H9 (cell line): ENCODE measurements around the gene NACC2. TPM values are rescaled to one million over a fixed set of nuclear protein-coding genes. Genes with fewer than 3 reads are reported as not detected.
A peak's percentile ranks its signal among the peaks of the same experiment; 100 is the strongest.

Experiments
- DNase-seq: peaks from one replicate; pipeline ENCODE4 v3.0.0-alpha.2; 2017
- H2AFZ ChIP-seq: one replicate; pipeline ENCODE4 v1.6.1; 2013; ENCODE audit warnings: mild to moderate bottlenecking, low read length, control low read depth, moderate library complexity
- H2AK5ac ChIP-seq: 2 replicates; pipeline ENCODE4 v1.6.1; 2013; ENCODE audit warnings: low read length, control low read depth, mixed read lengths; ENCODE audit not compliant: insufficient read length
- H2BK120ac ChIP-seq: one replicate; pipeline ENCODE4 v1.6.1; 2013; ENCODE audit warnings: low read depth, mild to moderate bottlenecking, low read length, control low read depth, inconsistent platforms; ENCODE audit not compliant: poor library complexity, severe bottlenecking
- H2BK12ac ChIP-seq: 2 replicates; pipeline ENCODE4 v1.6.1; 2013; ENCODE audit warnings: low read length, control low read depth, mixed read lengths, low read depth; ENCODE audit not compliant: insufficient read length
- H2BK15ac ChIP-seq: 2 replicates; pipeline ENCODE4 v1.6.1; 2013; ENCODE audit warnings: low read depth, low read length, control low read depth
- H2BK20ac ChIP-seq: one replicate; pipeline ENCODE4 v1.6.1; 2013; ENCODE audit warnings: low read depth, mild to moderate bottlenecking, low read length, control low read depth, inconsistent platforms; ENCODE audit not compliant: poor library complexity, severe bottlenecking
- H2BK5ac ChIP-seq: 2 replicates; pipeline ENCODE4 v1.6.1; 2013; ENCODE audit warnings: low read length, control low read depth, mixed read lengths; ENCODE audit not compliant: insufficient read length
- H3K14ac ChIP-seq: 2 replicates; pipeline ENCODE4 v1.6.1; 2013; ENCODE audit warnings: low read length, control low read depth; ENCODE audit not compliant: insufficient read depth
- H3K18ac ChIP-seq: 2 replicates; pipeline ENCODE4 v1.6.1; 2013; ENCODE audit warnings: low read depth, mild to moderate bottlenecking, mixed read lengths, low read length, control low read depth; ENCODE audit not compliant: insufficient read length
- H3K23ac ChIP-seq: 2 replicates; pipeline ENCODE4 v1.6.1; 2013; ENCODE audit warnings: low read length, control low read depth, mixed read lengths, low read depth; ENCODE audit not compliant: insufficient read length
- H3K23me2 ChIP-seq: 2 replicates; pipeline ENCODE4 v1.6.1; 2013; ENCODE audit warnings: low read depth, mild to moderate bottlenecking, mixed read lengths, low read length, control low read depth; ENCODE audit not compliant: insufficient read length, poor library complexity, severe bottlenecking
- H3K27ac ChIP-seq: 2 replicates; pipeline ENCODE4 v1.5.1; 2013; ENCODE audit warnings: low read length, control low read depth, mixed read lengths, low read depth; ENCODE audit not compliant: insufficient read length
- H3K27me3 ChIP-seq: 2 replicates; pipeline ENCODE4 v1.6.1; 2013; ENCODE audit warnings: low read length, control low read depth, inconsistent platforms; ENCODE audit not compliant: insufficient read depth
- H3K4ac ChIP-seq: 2 replicates; pipeline ENCODE4 v1.6.1; 2013; ENCODE audit warnings: low read depth, mild to moderate bottlenecking, control low read depth, inconsistent platforms, low read length, moderate library complexity
- H3K4me1 ChIP-seq: 2 replicates; pipeline ENCODE4 v1.6.1; 2013; ENCODE audit warnings: low read length, control low read depth, inconsistent platforms; ENCODE audit not compliant: insufficient read depth
- H3K4me2 ChIP-seq: 2 replicates; pipeline ENCODE4 v1.6.1; 2013; ENCODE audit warnings: low read length, control low read depth, mixed read lengths; ENCODE audit not compliant: insufficient read length, insufficient read depth
- H3K56ac ChIP-seq: 2 replicates; pipeline ENCODE4 v1.6.1; 2013; ENCODE audit warnings: low read depth, mild to moderate bottlenecking, mixed read lengths, low read length, control low read depth; ENCODE audit not compliant: insufficient read length
- H3K79me1 ChIP-seq: 2 replicates; pipeline ENCODE4 v1.6.1; 2013; ENCODE audit warnings: low read depth, mild to moderate bottlenecking, moderate library complexity, low read length, control low read depth, inconsistent platforms; ENCODE audit not compliant: insufficient read depth, poor library complexity, severe bottlenecking
- H3K79me2 ChIP-seq: 2 replicates; pipeline ENCODE4 v1.6.1; 2013; ENCODE audit warnings: low read length, control low read depth, inconsistent platforms; ENCODE audit not compliant: insufficient read depth
- H3K9ac ChIP-seq: 2 replicates; pipeline ENCODE4 v1.6.1; 2013; ENCODE audit warnings: low read length, control low read depth, mixed read lengths; ENCODE audit not compliant: insufficient read length; ENCODE audit errors: extremely low read depth
- H3K9me3 ChIP-seq: one replicate; pipeline ENCODE4 v1.6.1; 2013; ENCODE audit warnings: low read depth, low read length, inconsistent platforms; ENCODE audit not compliant: control insufficient read depth
- H3T11ph ChIP-seq: one replicate; pipeline ENCODE4 v1.6.1; 2013; ENCODE audit warnings: mild to moderate bottlenecking, low read length, control low read depth, inconsistent platforms
- H4K20me1 ChIP-seq: one replicate; pipeline ENCODE4 v1.6.1; 2013; ENCODE audit not compliant: control insufficient read depth, insufficient read length, insufficient read depth
- H4K5ac ChIP-seq: 2 replicates; pipeline ENCODE4 v1.6.1; 2013; ENCODE audit warnings: low read depth, mild to moderate bottlenecking, mixed read lengths, low read length, control low read depth; ENCODE audit not compliant: insufficient read length
- H4K8ac ChIP-seq: replicated peaks from 2 replicates; pipeline ENCODE4 v1.6.1; 2013; ENCODE audit warnings: low read length, control low read depth, mixed read lengths, low read depth; ENCODE audit not compliant: insufficient read length
- H4K91ac ChIP-seq: 2 replicates; pipeline ENCODE4 v1.6.1; 2013; ENCODE audit warnings: low read depth, mild to moderate bottlenecking, moderate library complexity, mixed read lengths, low read length, control low read depth; ENCODE audit not compliant: insufficient read length
- H3K27ac Mint-ChIP-seq, 3 experiments: 2 replicates in 2 of 3; 3 replicates in 1 of 3; pipeline ENCODE4 v1.8.0; 2020 to 2021; ENCODE audit warnings: mixed read lengths in 3 of 3, mild to moderate bottlenecking in 1 of 3, moderate library complexity in 1 of 3
- H3K27me3 Mint-ChIP-seq: 2 replicates; pipeline ENCODE4 v1.8.0; 2021; ENCODE audit warnings: low read depth, mild to moderate bottlenecking, moderate library complexity, mixed read lengths
- H3K36me3 Mint-ChIP-seq, 3 experiments: 2 replicates in 2 of 3; 3 replicates in 1 of 3; pipeline ENCODE4 v1.8.0; 2020 to 2021; ENCODE audit warnings: low read depth in 3 of 3, mixed read lengths in 3 of 3; ENCODE audit not compliant: insufficient read depth in 1 of 3
- H3K4me1 Mint-ChIP-seq, 2 experiments: 2 replicates each; pipeline ENCODE4 v1.8.0; 2020; ENCODE audit warnings: mixed read lengths in 2 of 2
- H3K4me3 Mint-ChIP-seq, 2 experiments: 2 replicates in 1 of 2; 3 replicates in 1 of 2; pipeline ENCODE4 v1.8.0; 2020 to 2021; ENCODE audit warnings: mild to moderate bottlenecking in 2 of 2, mixed read lengths in 2 of 2, moderate library complexity in 1 of 2
- H3K9me3 Mint-ChIP-seq, 2 experiments: 2 replicates in 1 of 2; 3 replicates in 1 of 2; pipeline ENCODE4 v1.8.0; 2020; ENCODE audit warnings: mild to moderate bottlenecking in 2 of 2, mixed read lengths in 2 of 2, moderate library complexity in 1 of 2
- CTCF ChIP-seq: fragments of 200-600 bp; sonication (generic); conservative IDR thresholded peaks from 3 replicates; pipeline ENCODE4 v1.8.0; 2021; ENCODE audit warnings: antibody characterized with exemption, mild to moderate bottlenecking
- WGBS: extraction: QIAGEN DNeasy Blood & Tissue Kit; methylation state at CpG from one replicate; pipeline ENCODE4 v1.1.7; 2013; ENCODE audit warnings: missing lambda C conversion rate, low lambda C conversion rate, mixed read lengths; ENCODE audit not compliant: insufficient read length; ENCODE audit errors: extremely low coverage; 5-methylcytosine and 5-hydroxymethylcytosine counted together
- total RNA-seq: library from RNA; stranded (reverse); gene quantifications from 2 replicates; pipeline ENCODE4 v1.2.1, GENCODE V29; 2021

Gene NACC2
- total RNA-seq, 1 experiment from 2014 or later: 11.5 TPM

DNA sequence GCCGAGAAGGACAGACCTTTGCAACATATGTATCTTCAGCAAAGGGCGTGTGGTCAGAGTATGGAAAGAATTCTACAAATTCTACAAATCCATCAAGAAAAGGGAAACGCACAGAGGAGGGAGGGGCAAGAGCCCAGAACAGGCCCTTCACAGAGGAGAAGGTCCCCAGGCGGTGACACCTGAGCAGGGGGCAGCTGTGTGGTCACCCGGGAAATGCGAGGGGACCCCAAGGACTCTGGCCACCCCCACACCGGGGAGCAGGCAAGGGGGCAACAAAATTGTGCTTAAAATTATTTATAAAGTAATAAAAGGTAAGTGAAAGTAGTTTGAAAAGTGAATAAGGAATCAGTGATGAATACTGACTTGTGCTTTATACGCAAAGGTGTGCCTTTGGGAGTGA, 17.6 kb downstream of the NACC2 start:
- no peak overlapping the region for H3K23ac ChIP-seq
- no peaks in the 10 kb centered on the region for H3K27me3 ChIP-seq
- no peaks in the 10 kb centered on the region for H3K79me2 ChIP-seq
- H3K4me1 ChIP-seq: no peaks in the 10 kb centered on the region
- Mint-ChIP-seq H3K4me3 (no peak overlapping the region; a peak in 1 of 5 replicates), H3K36me3 (peaks cover 0 to 3% (median 0%) of the 10 kb centered on the region in 3 experiments; a peak in 1 of 7 replicates), H3K27ac (peak overlapping the region in 1 of 3 experiments; percentile 56; a peak in 2 of 7 replicates), H3K9me3 (no peaks in the 10 kb centered on the region), H3K4me1 (peaks cover 10 to 11% of the 10 kb centered on the region in 2 experiments), H3K27me3 (no peaks in the 10 kb centered on the region)
- no peak overlapping the region for H3T11ph ChIP-seq
- no peak overlapping the region for H4K8ac ChIP-seq
- no peak for DNase-seq
- H2BK12ac ChIP-seq: no peak overlapping the region
- H2BK20ac ChIP-seq: no peak overlapping the region
- no peak overlapping the region for H2AK5ac ChIP-seq
- no peaks in the 10 kb centered on the region for H4K20me1 ChIP-seq
- H3K4me2 ChIP-seq: no peak overlapping the region
- no peak overlapping the region for H4K91ac ChIP-seq
- no peak overlapping the region for H3K14ac ChIP-seq
- H2BK120ac ChIP-seq: no peak overlapping the region
- no peak overlapping the region for H3K56ac ChIP-seq
- H3K18ac ChIP-seq: no peak overlapping the region
- no peak for TF ChIP-seq CTCF
- no peak overlapping the region for H3K9ac ChIP-seq
- no peaks in the 10 kb centered on the region for H3K79me1 ChIP-seq
- H4K5ac ChIP-seq: no peak overlapping the region
- 100% methylated on average over 1 of the region's 8 CpGs for WGBS
- H2BK5ac ChIP-seq: no peak overlapping the region
- H2BK15ac ChIP-seq: no peak overlapping the region
- H3K4ac ChIP-seq: no peak overlapping the region
- H3K23me2 ChIP-seq: no peaks in the 10 kb centered on the region
- H2AFZ ChIP-seq: no peak overlapping the region
- no peak overlapping the region for H3K27ac ChIP-seq
- no peaks in the 10 kb centered on the region for H3K9me3 ChIP-seq
